Measurements from ENCODE around the gene PTPA.
A peak's percentile ranks its signal among the peaks of the same experiment; 100 is the strongest.

Gene PTPA

GRCh38 chr9:129177791-129178567 lies 66.8 kb downstream of the PTPA start, which contains the start of gene IER5L:
IER5L (minus strand) TSS chr9:129178261; CDS start chr9:129178052, 209 bp downstream.
- DNase-seq (ENCODE audit: extremely low spot score): peak; percentile 97
- TF ChIP-seq BHLHE40 (IDR thresholded peaks at IDR 0.05; ENCODE audit: borderline replicate concordance) (no peak), NFRKB (IDR thresholded peaks at IDR 0.05) (no peak), L3MBTL2 (conservative IDR thresholded peaks at IDR 0.05) (0 out of 2 replicates have a peak, but pooled peaks have one; percentile 18), ARNT (IDR thresholded peaks at IDR 0.05) (no peak), HDGF (IDR thresholded peaks at IDR 0.05; ENCODE audit: borderline replicate concordance) (no peak), LEF1 (IDR thresholded peaks at IDR 0.05; ENCODE audit: borderline replicate concordance) (no peak), CTBP1 (IDR thresholded peaks at IDR 0.05; ENCODE audit: borderline replicate concordance) (peak; percentile 25; the same call in 1 of the 2 replicates), PKNOX1 (IDR thresholded peaks at IDR 0.05) (peak; percentile 99), FOXK2 (IDR thresholded peaks at IDR 0.05) (no peak)
- ChIA-PET POLR2A (interaction anchor here (0.6 to 1.7 kb wide), 31 partner anchors 9 to 448 kb away, joined by 3 to 10 read pairs (median 3); partner anchors contain the start of gene NTMT1), CTCF (interaction anchor here (0.9 kb wide), 2 partner anchors 35 to 46 kb away, joined by 3 to 4 read pairs; no protein-coding TSS in a partner anchor)

GRCh38 chr9:129178568-129179382 lies 67.6 kb downstream of the PTPA start:
- POLR2A ChIA-PET: interaction anchor here (0.6 to 1.7 kb wide), 26 partner anchors 8 to 432 kb away, joined by 3 to 10 read pairs (median 4); no protein-coding TSS in a partner anchor

GRCh38 chr9:129181246-129181645 lies 70.0 kb downstream of the PTPA start:
- CTCF ChIA-PET: interaction anchor here (1.7 kb wide), 1 partner anchor 38 kb away, joined by 5 read pairs; no protein-coding TSS in a partner anchor
- TF ChIP-seq NFRKB (IDR thresholded peaks at IDR 0.05) (no peak), ARNT (IDR thresholded peaks at IDR 0.05) (no peak), FOXA1 (IDR thresholded peaks at IDR 0.05) (no peak), LEF1 (IDR thresholded peaks at IDR 0.05; ENCODE audit: borderline replicate concordance) (no peak), PKNOX1 (IDR thresholded peaks at IDR 0.05) (no peak), SUZ12 (IDR thresholded peaks at IDR 0.05) (no peak), ZNF384 (IDR thresholded peaks at IDR 0.05) (no peak), L3MBTL2 (conservative IDR thresholded peaks at IDR 0.05) (no peak), SP1 (IDR thresholded peaks at IDR 0.05) (no peak), FOXM1 (IDR thresholded peaks at IDR 0.05; ENCODE audit: borderline replicate concordance) (no peak), CTBP1 (IDR thresholded peaks at IDR 0.05; ENCODE audit: borderline replicate concordance) (no peak), HDGF (IDR thresholded peaks at IDR 0.05; ENCODE audit: borderline replicate concordance) (no peak), BHLHE40 (IDR thresholded peaks at IDR 0.05; ENCODE audit: borderline replicate concordance) (no peak), ELF4 (IDR thresholded peaks at IDR 0.05) (no peak), TARDBP (IDR thresholded peaks at IDR 0.05) (no peak), FOXK2 (IDR thresholded peaks at IDR 0.05) (no peak)
- DNase-seq (ENCODE audit: extremely low spot score): no peak
- POLR2A ChIA-PET: no interaction called here

More at GRCh38 chr9:129178568-129179382, 67.6 kb downstream of the PTPA start:
- CTCF ChIA-PET: interaction anchor here (0.9 kb wide), 1 partner anchor 36 kb away, joined by 3 read pairs; no protein-coding TSS in a partner anchor
- TF ChIP-seq FOXK2 (IDR thresholded peaks at IDR 0.05) (no peak), PKNOX1 (IDR thresholded peaks at IDR 0.05) (no peak), L3MBTL2 (conservative IDR thresholded peaks at IDR 0.05) (no peak), HDGF (IDR thresholded peaks at IDR 0.05; ENCODE audit: borderline replicate concordance) (no peak), LEF1 (IDR thresholded peaks at IDR 0.05; ENCODE audit: borderline replicate concordance) (no peak), SUZ12 (IDR thresholded peaks at IDR 0.05) (no peak), FOXM1 (IDR thresholded peaks at IDR 0.05; ENCODE audit: borderline replicate concordance) (no peak), SP1 (IDR thresholded peaks at IDR 0.05) (no peak), TARDBP (IDR thresholded peaks at IDR 0.05) (no peak), ARNT (IDR thresholded peaks at IDR 0.05) (no peak)
- DNase-seq (ENCODE audit: extremely low spot score): no peak

- POLR2A ChIA-PET: no interaction called here
- CTCF ChIA-PET: no interaction called here
- TF ChIP-seq LEF1 (IDR thresholded peaks at IDR 0.05; ENCODE audit: borderline replicate concordance): no peak
- no peak for TF ChIP-seq NFRKB (IDR thresholded peaks at IDR 0.05)
- no peak for TF ChIP-seq ELF4 (IDR thresholded peaks at IDR 0.05)
- TF ChIP-seq HDGF (IDR thresholded peaks at IDR 0.05; ENCODE audit: borderline replicate concordance): no peak
- TF ChIP-seq L3MBTL2 (conservative IDR thresholded peaks at IDR 0.05): no peak
- TF ChIP-seq SUZ12 (IDR thresholded peaks at IDR 0.05): no peak
- TF ChIP-seq SP1 (IDR thresholded peaks at IDR 0.05): no peak
- no peak for TF ChIP-seq PKNOX1 (IDR thresholded peaks at IDR 0.05)
- TF ChIP-seq ARNT (IDR thresholded peaks at IDR 0.05): no peak
- no peak for TF ChIP-seq FOXA1 (IDR thresholded peaks at IDR 0.05)
- TF ChIP-seq ZNF384 (IDR thresholded peaks at IDR 0.05): no peak
- no peak for TF ChIP-seq FOXK2 (IDR thresholded peaks at IDR 0.05)
- TF ChIP-seq FOXM1 (IDR thresholded peaks at IDR 0.05; ENCODE audit: borderline replicate concordance): no peak
- TF ChIP-seq BHLHE40 (IDR thresholded peaks at IDR 0.05; ENCODE audit: borderline replicate concordance): no peak
- TF ChIP-seq CTBP1 (IDR thresholded peaks at IDR 0.05; ENCODE audit: borderline replicate concordance): no peak
- TF ChIP-seq TARDBP (IDR thresholded peaks at IDR 0.05): no peak
- no peak for DNase-seq (ENCODE audit: extremely low spot score)
These were observed 70.9 kb downstream of the PTPA start for GRCh38 chr9:129182122-129182521.
